ENCODE results near the gene CCDC148. TPM values are rescaled to one million over a fixed set of nuclear protein-coding genes. Genes with fewer than 3 reads are reported as not detected.
"Not testable (repeated sequence)": the region's sequence is repeated elsewhere in the genome, so short reads cannot be mapped to it uniquely, and the experiment has no call there.

CCDC148 gene
- polyA plus RNA-seq, 4 donors: 7.2 to 7.8 (median 7.4) TPM

DNA sequence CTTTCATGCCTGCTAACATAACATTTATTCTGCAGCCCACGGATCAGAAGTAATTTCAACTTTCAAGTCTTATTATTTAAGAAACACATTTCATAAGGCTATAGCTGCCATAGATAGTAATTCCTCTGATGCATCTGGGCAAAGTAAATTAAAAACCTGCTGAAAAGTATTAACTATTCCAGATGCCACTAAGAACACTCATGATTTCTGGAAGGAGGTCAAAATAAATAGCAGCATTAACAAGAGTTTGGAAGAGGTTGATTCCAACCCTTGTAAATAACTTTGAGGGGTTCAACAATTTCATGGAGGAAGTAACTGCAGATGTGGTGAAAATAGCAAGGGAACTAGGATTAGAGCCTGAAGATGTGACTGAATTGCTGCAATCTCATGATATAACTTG, 77.6 kb downstream of the CCDC148 start:
- DNase-seq (ENCODE audit: low read depth in 4 of 4, low spot score in 3 of 4): no peak

DNA sequence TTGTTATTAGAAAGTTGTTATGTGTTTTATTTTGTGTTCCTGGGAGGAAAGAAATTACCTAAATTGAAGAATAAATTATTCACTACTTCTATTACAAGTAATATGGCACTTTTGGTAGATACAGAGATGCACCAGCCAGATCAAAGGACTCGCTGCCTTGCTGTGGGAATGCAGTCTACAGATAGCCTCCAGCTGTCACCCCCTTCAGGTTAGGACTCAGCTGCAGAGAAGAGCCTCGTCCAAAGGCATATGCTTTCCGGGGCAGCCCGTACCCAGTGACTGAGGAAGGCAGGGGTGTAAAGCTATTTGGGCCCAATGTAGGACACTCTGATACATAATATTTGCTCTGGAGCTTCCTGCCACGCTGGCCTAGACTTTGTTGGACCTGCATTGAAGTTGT, 90.2 kb downstream of the CCDC148 start:
- DNase-seq (ENCODE audit: low read depth in 4 of 4, low spot score in 3 of 4): no peak

DNA sequence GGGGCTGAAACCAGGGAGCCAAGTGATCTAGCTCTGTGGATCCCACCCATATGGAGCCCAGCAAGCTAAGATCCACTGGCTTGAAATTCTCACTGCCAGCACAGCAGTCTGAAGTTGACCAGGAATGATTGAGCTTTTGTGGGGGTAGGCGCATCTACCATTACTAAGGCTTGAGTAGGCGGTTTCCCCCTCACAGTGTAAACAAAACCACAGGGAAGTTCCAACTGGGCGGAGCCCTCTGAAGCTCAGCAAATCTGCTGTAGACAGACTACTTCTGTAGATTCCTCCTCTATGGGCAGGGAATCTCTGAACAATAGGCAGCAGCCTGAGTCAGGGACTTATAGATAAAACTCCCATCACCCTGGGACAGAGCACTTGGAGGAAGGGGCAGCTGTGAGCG, 96.7 kb downstream of the CCDC148 start:
- DNase-seq (ENCODE audit: low read depth in 4 of 4, low spot score in 3 of 4): no peak

DNA sequence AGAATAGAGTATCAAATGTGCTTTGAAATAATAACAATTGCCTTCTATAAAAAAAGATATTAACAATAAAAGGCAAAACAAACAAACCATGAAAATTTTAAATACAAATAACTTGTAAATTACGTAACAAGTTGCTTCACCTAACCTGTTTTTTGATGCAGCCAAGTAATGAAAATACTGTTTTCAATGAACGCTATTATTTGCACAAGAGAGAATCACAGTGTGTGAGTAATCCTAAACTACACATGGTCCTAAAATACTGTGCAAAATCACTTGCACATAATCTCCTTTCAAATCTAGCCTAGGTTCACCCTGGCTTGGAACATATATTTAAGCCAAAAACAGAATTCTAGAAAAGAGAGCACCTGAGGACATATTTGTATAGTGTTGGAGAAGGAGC, 98.9 kb downstream of the CCDC148 start:
- no peak for DNase-seq (ENCODE audit: low read depth in 4 of 4, low spot score in 3 of 4)

DNA sequence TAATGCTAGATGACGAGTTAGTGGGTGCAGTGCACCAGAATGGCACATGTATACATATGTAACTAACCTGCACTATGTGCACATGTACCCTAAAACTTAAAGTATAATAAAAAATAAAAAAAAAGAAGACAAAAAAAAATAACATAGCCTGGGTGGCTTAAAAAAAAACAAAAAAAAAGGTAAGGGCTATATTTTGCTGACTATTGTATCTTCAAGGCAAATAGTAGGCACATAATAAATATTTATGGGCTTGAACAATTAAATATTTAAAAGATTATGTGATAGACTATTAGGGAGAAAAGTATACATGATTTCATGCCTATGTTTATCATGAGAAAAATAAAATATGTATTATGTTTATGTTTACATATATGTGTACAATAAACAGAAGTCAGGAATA, 99.4 kb downstream of the CCDC148 start:
- DNase-seq (ENCODE audit: low read depth in 4 of 4, low spot score in 3 of 4): no peak

DNA sequence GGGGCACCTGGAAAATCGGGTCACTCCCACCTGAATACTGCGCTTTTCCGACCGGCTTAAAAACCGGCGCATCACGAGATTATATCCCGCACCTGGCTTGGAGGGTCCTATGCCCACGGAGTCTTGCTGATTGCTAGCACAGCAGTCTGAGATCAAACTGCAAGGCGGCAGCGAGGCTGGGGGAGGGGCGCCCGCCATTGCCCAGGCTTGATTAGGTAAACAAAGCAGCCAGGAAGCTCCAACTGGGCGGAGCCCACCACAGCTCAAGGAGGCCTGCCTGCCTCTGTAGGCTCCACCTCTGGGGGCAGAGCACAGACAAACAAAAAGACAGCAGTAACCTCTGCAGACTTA, 105.1 kb downstream of the CCDC148 start:
- DNase-seq (ENCODE audit: low read depth in 4 of 4, low spot score in 3 of 4): not testable (repeated sequence)

DNA sequence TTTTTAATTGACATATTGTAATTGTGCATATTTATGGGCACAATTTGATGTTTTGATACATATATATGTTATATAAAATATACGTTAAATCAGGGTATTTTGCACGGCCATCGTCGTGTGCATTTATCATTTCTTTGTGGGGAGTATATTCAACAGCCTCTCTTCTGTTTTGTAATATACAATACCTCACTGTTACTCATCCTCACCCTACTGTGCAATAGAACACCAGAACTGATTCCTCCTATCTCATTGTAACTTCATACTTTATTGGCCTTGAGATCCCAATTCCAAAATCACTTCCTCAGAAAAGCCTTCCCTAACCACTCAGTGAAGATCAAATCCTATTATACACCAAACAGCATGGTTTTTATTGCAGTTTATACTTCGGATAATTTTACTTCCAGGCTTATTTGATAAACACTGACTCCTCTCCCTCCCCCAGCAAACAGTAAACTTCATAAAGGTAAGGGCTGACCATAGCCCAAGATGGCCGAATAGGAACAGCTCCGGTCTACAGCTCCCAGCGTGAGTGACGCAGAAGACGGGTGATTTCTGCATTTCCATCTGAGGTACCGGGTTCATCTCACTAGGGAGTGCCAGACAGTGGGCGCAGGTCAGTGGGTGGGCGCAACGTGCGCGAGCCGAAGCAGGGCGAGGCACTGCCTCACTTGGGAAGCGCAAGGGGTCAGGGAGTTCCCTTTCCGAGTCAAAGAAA, 105.6 kb downstream of the CCDC148 start:
- DNase-seq (ENCODE audit: low read depth in 4 of 4, low spot score in 3 of 4): not testable (repeated sequence)

DNA sequence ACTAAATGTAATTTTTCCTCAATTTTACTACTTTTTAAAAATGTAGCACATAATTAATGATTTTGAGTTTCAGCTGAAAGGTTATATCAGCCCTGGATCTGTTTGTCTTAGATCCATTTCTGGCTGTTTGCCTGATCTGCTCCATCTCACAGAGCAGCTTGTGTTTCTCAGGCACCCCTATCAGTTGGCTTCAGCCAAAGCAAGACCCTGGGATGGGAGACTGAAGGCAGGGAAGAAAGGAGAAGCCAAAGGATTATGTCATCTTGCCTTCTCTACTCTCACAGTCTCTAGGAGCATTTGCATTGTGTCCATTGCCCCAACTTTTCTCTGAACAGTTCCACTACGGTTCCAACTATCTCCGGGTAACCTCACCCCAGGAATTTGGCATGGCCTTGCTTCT, 110.5 kb downstream of the CCDC148 start:
- no peak for DNase-seq (ENCODE audit: low read depth in 4 of 4, low spot score in 3 of 4)

DNA sequence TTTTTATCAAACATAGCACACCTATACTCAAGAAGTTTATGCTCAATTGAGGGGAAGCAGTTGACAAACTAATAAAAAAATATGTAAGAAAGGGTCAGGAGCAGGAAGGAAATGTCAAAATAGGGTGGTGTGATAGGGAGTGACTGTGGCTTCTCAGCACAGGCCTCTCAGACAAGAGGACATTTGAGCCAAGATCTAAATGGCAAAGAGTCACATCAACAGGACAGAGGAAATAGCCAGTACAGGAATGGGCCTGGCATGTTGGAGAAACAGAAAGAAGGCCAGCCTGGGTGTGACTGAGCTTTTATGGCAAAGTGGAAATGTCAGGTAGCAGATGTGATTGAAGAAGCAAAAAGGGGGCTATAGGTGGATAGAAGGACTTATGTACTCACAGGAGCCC, 117.0 kb downstream of the CCDC148 start:
- no peak for DNase-seq (ENCODE audit: low read depth in 4 of 4, low spot score in 3 of 4)

DNA sequence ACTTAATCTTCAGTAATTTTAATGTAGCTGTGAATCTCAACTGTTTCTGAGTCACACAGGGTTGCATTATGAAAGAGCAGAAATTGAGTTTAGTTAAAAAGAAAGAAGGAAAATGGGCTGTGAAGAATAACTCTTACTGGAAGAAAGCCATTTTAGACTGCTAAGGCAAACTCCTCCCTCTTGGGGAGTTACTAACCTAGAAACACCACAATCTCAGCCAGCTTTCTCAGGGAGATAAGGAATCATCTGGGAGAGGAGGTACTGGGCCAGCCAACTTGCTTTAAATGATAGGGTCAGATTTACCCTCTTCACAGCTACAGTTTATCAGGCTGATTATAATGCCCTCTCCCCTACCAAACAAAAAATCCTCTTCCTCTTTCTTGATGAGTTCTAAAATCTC, 119.5 kb downstream of the CCDC148 start:
- no peak for DNase-seq (ENCODE audit: low read depth in 4 of 4, low spot score in 3 of 4)

DNA sequence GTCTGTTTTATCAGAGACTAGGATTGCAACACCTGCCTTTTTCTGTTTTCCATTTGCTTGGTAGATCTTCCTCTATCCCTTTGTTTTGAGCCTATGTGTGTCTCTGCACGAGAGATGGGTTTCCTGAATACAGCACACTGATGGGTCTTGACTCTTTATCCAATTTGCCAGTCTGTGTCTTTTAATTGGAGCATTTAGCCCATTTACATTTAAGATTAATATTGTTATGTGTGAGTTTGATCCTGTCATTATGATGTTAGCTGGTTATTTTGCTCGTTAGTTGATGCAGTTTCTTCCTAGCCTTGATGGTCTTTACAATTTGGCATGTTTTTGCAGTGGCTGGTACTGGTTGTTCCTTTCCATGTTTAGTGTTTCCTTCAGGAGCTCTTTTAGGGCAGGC, 124.8 kb downstream of the CCDC148 start:
- not testable (repeated sequence) for DNase-seq (ENCODE audit: low read depth in 4 of 4, low spot score in 3 of 4)

DNA sequence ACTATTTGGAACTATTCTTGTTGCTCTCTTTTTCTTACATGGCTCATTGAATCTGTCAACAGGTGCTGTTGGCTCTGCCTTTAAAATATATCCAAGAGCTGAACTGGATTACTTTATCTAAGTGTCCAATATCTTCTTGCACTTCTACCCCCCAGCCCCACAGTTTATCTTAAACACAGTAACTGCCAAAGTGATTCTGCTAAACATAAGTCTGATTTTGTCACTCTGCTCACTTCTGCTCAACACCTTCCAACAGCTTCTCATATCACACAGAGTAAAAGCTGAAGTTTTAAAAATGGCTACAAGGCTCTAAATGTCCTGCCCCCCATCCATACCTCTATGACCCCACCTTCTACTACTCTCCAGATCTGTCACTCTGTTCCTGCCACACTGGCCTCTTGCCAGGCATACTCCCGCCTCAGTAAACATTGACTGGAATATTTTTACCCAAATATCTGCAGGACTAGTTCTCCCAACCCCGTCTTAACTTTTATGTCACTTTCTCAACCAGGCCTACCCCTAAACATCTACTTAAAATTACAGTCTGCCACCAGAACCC, 130.7 kb downstream of the CCDC148 start:
- DNase-seq (ENCODE audit: low read depth in 4 of 4, low spot score in 3 of 4): no peak

DNA sequence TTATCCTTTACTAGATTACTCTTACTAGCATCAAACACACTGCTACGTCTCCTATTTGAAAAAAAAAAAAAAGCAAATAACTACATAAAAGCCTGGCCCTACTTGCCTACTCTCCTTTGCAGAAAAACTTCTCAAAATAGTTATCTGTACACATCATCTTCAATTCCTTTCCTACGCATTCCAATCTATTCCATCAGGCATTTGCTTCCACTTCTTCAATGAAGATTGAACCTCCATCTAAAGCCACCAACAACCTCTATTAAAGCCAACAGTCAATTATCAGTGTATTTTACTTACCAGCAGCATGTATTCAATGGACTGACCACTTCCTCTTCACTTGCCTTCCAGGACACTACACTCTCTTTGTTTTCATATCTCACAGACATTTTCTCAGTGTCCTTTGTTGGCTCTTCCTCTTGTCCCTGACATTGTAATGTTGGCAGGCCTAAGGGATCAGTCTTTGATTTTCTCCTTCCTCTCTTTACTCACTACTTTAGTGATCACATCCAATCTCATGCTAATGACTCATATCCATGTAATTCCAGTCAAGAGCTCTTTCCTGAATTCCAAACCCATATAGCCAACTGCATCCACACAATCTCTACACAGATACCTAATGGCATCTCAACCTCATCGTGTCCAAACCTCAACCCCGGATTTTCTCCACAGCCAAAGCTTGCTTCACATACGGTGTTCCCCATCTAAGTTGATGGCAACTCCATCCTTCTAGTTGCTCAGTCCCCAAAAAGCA, 131.3 kb downstream of the CCDC148 start:
- no peak for DNase-seq (ENCODE audit: low read depth in 4 of 4, low spot score in 3 of 4)

DNA sequence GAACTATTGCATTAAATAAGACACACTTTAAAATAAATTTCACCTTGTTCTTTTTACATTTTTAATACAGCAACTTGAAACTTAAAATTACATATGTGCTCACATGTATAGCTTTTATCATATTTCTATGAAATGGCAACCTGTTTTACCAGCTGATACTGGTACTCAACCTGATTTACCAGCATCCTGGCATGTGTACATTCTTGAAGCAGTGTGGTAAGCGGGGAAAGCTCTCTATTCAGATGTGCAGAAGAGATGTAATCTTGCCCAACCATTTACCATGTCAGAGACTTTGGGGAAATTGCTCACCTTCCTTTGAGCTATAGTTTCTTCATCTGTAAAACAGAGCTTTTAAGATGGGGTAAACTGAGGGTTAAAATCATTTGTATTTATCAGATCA, 133.2 kb downstream of the CCDC148 start:
- DNase-seq (ENCODE audit: low read depth in 4 of 4, low spot score in 3 of 4): no peak

DNA sequence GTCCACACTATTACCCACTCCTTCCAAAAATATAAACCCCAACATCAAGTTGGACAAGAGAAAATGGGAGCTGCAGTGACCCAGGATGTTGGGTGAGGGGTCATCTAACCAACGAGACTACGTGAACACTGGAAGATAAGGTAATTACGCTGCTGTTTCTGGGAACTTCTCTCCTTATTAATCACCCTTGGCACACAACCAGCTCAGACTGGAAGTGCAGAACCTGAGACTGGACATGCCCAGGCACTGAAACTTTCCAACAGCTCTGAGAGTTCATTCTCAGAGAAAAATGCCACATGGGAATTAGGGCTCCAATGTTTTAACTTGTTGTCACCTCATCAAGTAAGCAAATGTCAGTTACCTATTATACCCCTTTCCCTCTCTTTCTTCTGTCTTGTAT, 135.3 kb downstream of the CCDC148 start:
- DNase-seq (ENCODE audit: low read depth in 4 of 4, low spot score in 3 of 4): no peak

DNA sequence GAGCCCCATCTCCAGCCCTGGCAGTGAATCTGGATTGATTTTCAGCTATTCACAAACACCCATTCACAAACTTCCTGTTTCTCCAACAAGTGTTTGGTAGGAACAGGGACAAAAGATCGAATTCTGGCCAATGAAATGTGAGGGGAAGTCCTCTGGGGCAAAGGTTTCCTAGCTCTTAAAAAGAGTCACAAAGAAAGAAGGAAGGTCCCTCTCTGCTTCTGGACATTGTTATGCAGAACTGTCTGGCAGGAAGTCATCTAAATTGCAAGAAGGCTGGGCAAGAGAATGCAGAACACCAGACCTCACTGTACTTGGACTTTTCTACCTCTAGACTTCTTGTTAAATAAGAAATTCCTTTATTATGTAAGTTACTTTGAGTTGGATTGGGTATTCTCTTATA, 137.3 kb downstream of the CCDC148 start:
- no peak for DNase-seq (ENCODE audit: low read depth in 4 of 4, low spot score in 3 of 4)

DNA sequence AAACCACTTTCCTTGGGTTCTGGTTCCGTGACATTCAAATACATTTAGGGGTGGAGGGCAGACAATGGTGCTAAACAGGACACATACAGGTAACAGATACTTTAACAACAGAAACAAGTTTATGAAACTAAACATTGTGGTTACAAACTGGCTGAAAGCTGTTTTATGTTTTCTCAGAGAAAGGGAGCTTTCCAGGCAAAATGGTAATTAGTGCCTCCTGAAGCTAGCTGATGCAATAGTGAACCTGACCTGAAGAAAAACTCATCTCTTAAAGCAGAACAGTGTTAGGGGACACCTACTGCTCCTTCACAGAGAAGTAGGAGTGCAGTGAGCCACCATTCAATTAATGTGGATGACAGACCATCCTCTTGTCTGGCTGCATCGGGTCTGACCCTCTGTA, 138.9 kb downstream of the CCDC148 start:
- no peak for DNase-seq (ENCODE audit: low read depth in 4 of 4, low spot score in 3 of 4)

DNA sequence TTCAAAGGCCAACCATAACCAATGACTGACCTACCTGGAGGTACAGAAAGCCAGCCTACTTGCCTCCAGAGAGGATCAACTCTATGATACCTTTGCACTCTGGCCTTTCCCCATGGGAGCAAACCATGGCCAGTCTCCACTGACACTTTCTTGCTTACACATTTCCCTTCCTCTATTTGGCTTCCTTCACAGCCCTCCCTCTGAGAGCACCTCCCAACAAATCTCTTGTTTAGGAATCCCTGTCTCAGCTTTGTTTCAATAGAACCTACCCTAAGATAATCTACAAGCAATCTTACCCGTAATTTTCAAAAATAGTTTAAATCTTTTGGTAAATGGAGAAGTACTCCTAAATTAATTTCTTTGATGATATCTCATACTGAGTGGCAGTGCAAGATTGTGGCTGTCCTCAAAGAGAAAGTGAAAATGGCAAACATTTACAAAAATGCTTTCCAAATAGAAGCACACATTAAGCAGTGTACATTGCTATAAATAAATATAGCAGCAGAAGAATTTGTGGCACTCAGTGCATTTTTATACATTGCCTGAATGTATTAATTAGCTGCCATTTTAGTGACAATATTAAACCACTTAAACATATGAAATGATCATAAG, 140.6 kb downstream of the CCDC148 start:
- no peak for DNase-seq (ENCODE audit: low read depth in 4 of 4, low spot score in 3 of 4)

DNA sequence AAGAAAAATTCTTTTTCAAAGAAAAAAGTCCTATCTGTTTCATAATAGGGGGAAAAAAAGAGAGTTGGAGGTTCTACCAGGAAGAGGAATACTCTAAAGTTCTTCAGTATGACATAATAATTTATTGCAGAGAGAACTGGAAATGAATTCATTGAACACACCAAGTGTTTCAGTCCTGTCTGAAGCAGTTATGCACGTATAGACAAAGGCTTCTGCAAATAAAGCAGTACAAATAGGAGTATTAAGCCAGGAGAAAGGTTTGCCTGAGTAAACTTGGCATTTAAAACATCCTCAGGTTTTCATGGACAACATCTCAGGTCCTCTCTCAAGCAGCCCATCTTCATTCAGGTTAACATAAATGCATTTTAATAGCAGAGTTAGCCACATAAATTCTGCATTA, 141.6 kb downstream of the CCDC148 start:
- no peak for DNase-seq (ENCODE audit: low read depth in 4 of 4, low spot score in 3 of 4)

DNA sequence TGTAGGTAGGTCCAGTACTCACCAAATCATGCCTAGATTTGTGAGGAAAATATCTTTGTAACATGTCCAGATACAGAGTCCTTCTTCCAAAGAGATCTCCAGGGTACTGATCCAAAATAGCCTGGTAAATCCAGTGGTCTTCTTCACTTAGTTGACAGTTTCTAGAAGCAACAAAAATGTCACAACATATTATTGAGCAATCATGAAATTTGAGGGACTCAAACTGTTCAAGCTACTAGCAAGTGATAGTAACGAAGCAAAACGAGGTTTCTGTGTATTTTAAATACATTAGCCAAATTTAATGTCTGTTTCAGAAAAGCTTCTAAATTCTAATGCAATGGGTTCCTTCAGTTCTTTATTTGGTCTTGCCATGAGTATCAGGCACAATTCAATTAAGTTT, 142.8 kb downstream of the CCDC148 start:
- no peak for DNase-seq (ENCODE audit: low read depth in 4 of 4, low spot score in 3 of 4)

DNA sequence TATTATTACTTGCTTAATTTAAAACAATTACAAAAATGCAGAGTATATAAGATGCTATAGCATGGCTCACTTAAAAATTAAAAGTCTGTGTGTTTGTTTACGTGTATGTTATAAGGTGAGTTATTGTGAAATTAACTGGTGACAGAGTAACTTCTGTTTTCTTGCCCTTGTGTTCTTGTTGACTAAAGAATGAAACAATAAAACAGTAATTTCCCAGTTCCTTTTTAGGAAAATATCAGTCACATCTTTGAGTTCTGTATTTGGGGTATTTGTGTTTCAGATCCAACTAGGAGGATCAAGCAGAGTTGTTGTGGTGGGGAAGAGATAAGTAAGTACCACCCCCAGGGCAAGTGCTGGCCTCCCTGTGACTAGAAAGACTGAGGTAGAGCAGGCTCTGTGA, 143.6 kb downstream of the CCDC148 start:
- DNase-seq (ENCODE audit: low read depth in 4 of 4, low spot score in 3 of 4): no peak

DNA sequence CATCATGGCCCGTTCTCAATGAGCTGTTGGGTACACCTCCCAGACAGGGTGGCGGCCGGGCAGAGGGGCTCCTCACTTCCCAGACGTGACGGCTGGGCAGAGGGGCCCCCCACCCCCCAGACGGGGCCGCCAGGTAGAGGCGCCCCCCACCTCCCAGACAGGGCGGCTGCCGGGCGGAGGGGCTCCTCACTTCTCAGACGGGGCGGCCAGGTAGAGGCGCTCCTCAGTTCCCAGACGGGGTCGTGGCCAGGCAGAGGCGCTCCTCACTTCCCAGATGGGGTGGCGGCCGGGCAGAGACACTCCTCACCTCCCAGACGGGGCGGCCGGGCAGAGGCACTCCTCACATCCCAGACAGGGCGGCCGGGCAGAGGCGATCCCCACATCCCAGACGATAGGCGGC, 146.1 kb downstream of the CCDC148 start:
- not testable (repeated sequence) for DNase-seq (ENCODE audit: low read depth in 4 of 4, low spot score in 3 of 4)
